IMR-90 (cell line): ENCODE measurements around the gene SLFN12L. TPM values are rescaled to one million over a fixed set of nuclear protein-coding genes. Genes with fewer than 3 reads are reported as not detected.

Experiments
- ATAC-seq: fragments of 200-7000 bp; cut with Tn5 transposase; 2 replicates; pipeline ENCODE4 v1.9.1; 2020; ENCODE audit warnings: low read depth, mild to moderate bottlenecking, moderate library complexity
- BruUV-seq: library from RNA; stranded (reverse); fragments of 400-500 nt; replicated peaks from 2 replicates; lab custom pipeline; 2021; lab: Mats Ljungman, UMichigan
- CTCF ChIA-PET: fragments of 300-600 bp; formaldehyde crosslinking; extraction: SDS; loops from one replicate; lab custom pipeline; 2021; ENCODE audit warnings: antibody characterized with exemption; lab: Yijun Ruan, JAX
- POLR2A ChIA-PET: fragments of 300-600 bp; sonication (Branson Sonifier 250); formaldehyde crosslinking; loops from one replicate; lab custom pipeline; 2022; ENCODE audit warnings: antibody characterized with exemption; ENCODE audit not compliant: unreplicated experiment; lab: Charles Lee
- DNase-seq: peaks from one replicate; pipeline ENCODE4 v3.0.0; 2013
- H2AFZ ChIP-seq: replicated peaks from 2 replicates; pipeline ENCODE3; 2013; ENCODE audit warnings: low read length, mild to moderate bottlenecking; ENCODE audit not compliant: poor library complexity
- H2AK5ac ChIP-seq: 2 replicates; pipeline ENCODE4 v1.6.1; 2013; ENCODE audit warnings: low read depth, low read length, inconsistent platforms
- H2AK9ac ChIP-seq: replicated peaks from 2 replicates; pipeline ENCODE3; 2013; ENCODE audit warnings: mild to moderate bottlenecking, low read depth, low read length, moderate library complexity; ENCODE audit not compliant: poor library complexity
- H2BK120ac ChIP-seq: 2 replicates; pipeline ENCODE4 v1.6.1; 2013; ENCODE audit warnings: low read depth, low read length, inconsistent platforms
- H2BK15ac ChIP-seq: 3 replicates; pipeline ENCODE4 v1.6.1; 2013; ENCODE audit warnings: low read depth, low read length, inconsistent platforms
- H2BK20ac ChIP-seq: 2 replicates; pipeline ENCODE4 v1.6.1; 2013; ENCODE audit warnings: low read depth, mild to moderate bottlenecking, inconsistent platforms, low read length, moderate library complexity
- H2BK5ac ChIP-seq: 2 replicates; pipeline ENCODE4 v1.6.1; 2013; ENCODE audit warnings: mild to moderate bottlenecking, low read depth, low read length, inconsistent platforms; ENCODE audit not compliant: poor library complexity, severe bottlenecking
- H3K14ac ChIP-seq: replicated peaks from 2 replicates; pipeline ENCODE4 v1.6.1; 2013; ENCODE audit warnings: low read depth, low read length, inconsistent platforms
- H3K18ac ChIP-seq: 2 replicates; pipeline ENCODE4 v1.6.1; 2013; ENCODE audit warnings: low read depth, low read length, control low read depth
- H3K23ac ChIP-seq: 2 replicates; pipeline ENCODE4 v1.6.1; 2013; ENCODE audit warnings: low read depth, low read length, inconsistent platforms
- H3K27ac ChIP-seq: 2 replicates; pipeline ENCODE4 v1.5.1; 2013; ENCODE audit warnings: mild to moderate bottlenecking, control low read depth, low read length; ENCODE audit not compliant: insufficient read depth
- H3K27me3 ChIP-seq: 2 replicates; pipeline ENCODE4 v1.6.1; 2013; ENCODE audit warnings: low read length; ENCODE audit not compliant: control insufficient read depth, insufficient read depth
- H3K36me3 ChIP-seq: 2 replicates; pipeline ENCODE4 v1.6.1; 2013; ENCODE audit warnings: low read length, mixed read lengths; ENCODE audit not compliant: control insufficient read depth, insufficient read depth
- H3K4ac ChIP-seq: 2 replicates; pipeline ENCODE4 v1.6.1; 2013; ENCODE audit warnings: low read depth, low read length, inconsistent platforms
- H3K4me1 ChIP-seq: 2 replicates; pipeline ENCODE4 v1.6.1; 2013; ENCODE audit warnings: low read length, mixed read lengths; ENCODE audit not compliant: control insufficient read depth, insufficient read depth
- H3K4me2 ChIP-seq: 2 replicates; pipeline ENCODE4 v1.6.1; 2013; ENCODE audit warnings: low read depth, mild to moderate bottlenecking, control low read depth, low read length, moderate library complexity
- H3K4me3 ChIP-seq: 2 replicates; pipeline ENCODE4 v1.5.1; 2013; ENCODE audit warnings: low read depth, mild to moderate bottlenecking, control low read depth, low read length, moderate library complexity; ENCODE audit not compliant: insufficient read depth
- H3K56ac ChIP-seq: 2 replicates; pipeline ENCODE4 v1.6.1; 2013; ENCODE audit warnings: low read length, inconsistent platforms; ENCODE audit not compliant: insufficient read depth; ENCODE audit errors: extremely low read depth
- H3K79me1 ChIP-seq, 2 experiments: 2 replicates each; pipeline ENCODE4 v1.6.1; 2013; ENCODE audit warnings: low read length in 2 of 2, inconsistent platforms in 1 of 2, low read depth in 1 of 2
- H3K9ac ChIP-seq: 2 replicates; pipeline ENCODE4 v1.6.1; 2013; ENCODE audit warnings: low read depth, low read length, control low read depth
- H3K9me1 ChIP-seq: 2 replicates; pipeline ENCODE4 v1.6.1; 2013; ENCODE audit warnings: low read length, inconsistent platforms; ENCODE audit not compliant: insufficient read depth
- H3K9me3 ChIP-seq: 2 replicates; pipeline ENCODE4 v1.6.1; 2013; ENCODE audit warnings: low read length; ENCODE audit not compliant: control insufficient read depth, insufficient read depth
- H4K20me1 ChIP-seq: 2 replicates; pipeline ENCODE4 v1.6.1; 2013; ENCODE audit warnings: low read length, inconsistent platforms; ENCODE audit not compliant: insufficient read depth
- H4K5ac ChIP-seq: 2 replicates; pipeline ENCODE4 v1.6.1; 2013; ENCODE audit warnings: mild to moderate bottlenecking, low read depth, low read length, control low read depth
- H4K8ac ChIP-seq, 2 experiments: 2 replicates each; pipeline ENCODE4 v1.6.1; 2013; ENCODE audit warnings: low read depth in 2 of 2, low read length in 2 of 2, control low read depth in 1 of 2, inconsistent platforms in 1 of 2
- H4K91ac ChIP-seq: 2 replicates; pipeline ENCODE4 v1.6.1; 2013; ENCODE audit warnings: low read depth, low read length, inconsistent platforms; ENCODE audit not compliant: insufficient read depth
- CEBPB ChIP-seq: IDR thresholded peaks from 2 replicates; pipeline ENCODE4 v1.6.1; 2012; ENCODE audit warnings: low read depth, low read length, improper control_type of control experiment
- POLR2A ChIP-seq: IDR thresholded peaks from 2 replicates; pipeline ENCODE4 v1.6.1; 2012; ENCODE audit warnings: mild to moderate bottlenecking, low read depth, low read length
- USF2 ChIP-seq: fragments of 150-350 bp; IDR thresholded peaks from 2 replicates; pipeline ENCODE4 v1.6.1; 2017; ENCODE audit warnings: mild to moderate bottlenecking, antibody characterized with exemption, low read length, low read depth
- WGBS, 2 experiments: methylation state at CpG; one replicate each; pipeline versions ENCODE4 v1.1.5 to v1.1.7; 2013; ENCODE audit warnings: missing lambda C conversion rate in 2 of 2; ENCODE audit not compliant: insufficient read length in 1 of 2; ENCODE audit errors: extremely low coverage in 2 of 2; 5-methylcytosine and 5-hydroxymethylcytosine counted together
- dilution Hi-C: fragments of 300-500 bp; cut with HindIII; formaldehyde crosslinking; loops from one replicate; pipeline ENCODE4 v1.14.3; 2018; ENCODE audit warnings: low sequenced_read_pairs; ENCODE audit not compliant: unreplicated experiment
- in situ Hi-C: fragments of 300-500 bp; cut with MboI; formaldehyde crosslinking; loops from 3 replicates; pipeline ENCODE4 v1.14.3; 2019; ENCODE audit warnings: low sequenced_read_pairs, inconsistent platforms, mixed read lengths
- intact Hi-C: fragments of 100-400 bp; cut with micrococcal nuclease; formaldehyde crosslinking; loops from 2 replicates; pipeline ENCODE4 v1.10.0; 2022
- polyA plus RNA-seq, 3 experiments: library from polyadenylated mRNA; depleted of rRNA; stranded (reverse); fragments of >200 nt; gene quantifications; 2 replicates each; pipeline ENCODE4 v1.2.3, GENCODE V29; 2012; ENCODE audit warnings: low replicate concordance in 1 of 3
- total RNA-seq: library from RNA; depleted of rRNA; stranded (reverse); fragments of >200 nt; gene quantifications from 2 replicates; pipeline ENCODE4 v1.2.3, GENCODE V29; 2012

SLFN12L gene
- total and polyA plus RNA-seq, 2 of the 4 experiments (the other 2 are of a cell fraction) = 0.18 TPM; not detected in 1

- TF ChIP-seq USF2 = no peak
Observed at GRCh38 chr17:35578197-35578928, 40.9 kb upstream of the SLFN12L start, which contains the start of gene PEX12 (continued).

- H3K36me3 ChIP-seq = peaks cover 4% of the 10 kb centered on the region
- peak overlapping the region; percentile 83 for H3K27ac ChIP-seq
- dilution Hi-C loops = no loop called here
- H2BK15ac ChIP-seq = no peak overlapping the region
- ChIA-PET POLR2A (interaction anchor here (0.9 to 1.3 kb wide), 3 partner anchors 9 to 135 kb away, joined by 3 to 6 read pairs (median 5); partner anchors contain the start of gene AP2B1), CTCF (no interaction called here)
- peak overlapping the region; percentile 94 to 99 for H4K8ac ChIP-seq
- H3K4ac ChIP-seq = peak overlapping the region; percentile 98
- intact Hi-C loops = loop anchor here (1.0 kb wide), 1 partner anchor 10 kb away; no protein-coding TSS in a partner anchor
- H4K5ac ChIP-seq = peak overlapping the region; percentile 96
- TF ChIP-seq POLR2A = no peak
- no peak for TF ChIP-seq USF2
- no peak for TF ChIP-seq CEBPB
- no peaks in the 10 kb centered on the region for H3K27me3 ChIP-seq
- peak overlapping the region; percentile 91 for H4K91ac ChIP-seq
- peak overlapping the region; percentile 50 for H2BK120ac ChIP-seq
- peak overlapping the region; percentile 46; the same call in 1 of the 2 replicates for H3K18ac ChIP-seq
- BruUV-seq = TSS peak; percentile 82
- peaks cover 23 to 28% of the 10 kb centered on the region in 2 experiments; a peak in 3 of 4 replicates for H3K79me1 ChIP-seq
- peak overlapping the region; percentile 96 for H3K14ac ChIP-seq
- peak overlapping the region; percentile 97 for H2AK5ac ChIP-seq
- ATAC-seq (peak; percentile 33), DNase-seq (peak; percentile 18)
- peak overlapping the region; percentile 98 for H2AFZ ChIP-seq
- no peaks in the 10 kb centered on the region for H3K9me3 ChIP-seq
- H2BK5ac ChIP-seq = peak overlapping the region; percentile 64
- in situ Hi-C loops = loop anchor here (25.0 kb wide), 1 partner anchor 591 kb away; the partner anchor contains the start of gene LIG3
- H3K9ac ChIP-seq = peak overlapping the region; percentile 87
- H3K9me1 ChIP-seq = peaks cover 8% of the 10 kb centered on the region; the same call in 1 of the 2 replicates
- H2BK20ac ChIP-seq = peak overlapping the region; percentile 16; the same call in 1 of the 2 replicates
- H3K4me3 ChIP-seq = peak overlapping the region; percentile 79
- no peaks in the 10 kb centered on the region for H4K20me1 ChIP-seq
- peak overlapping the region; percentile 77 for H3K56ac ChIP-seq
- WGBS, 2 experiments = 0% methylated on average over 1 of the region's 8 CpGs; no CpG with 5 or more reads in 1 of the 2 experiments
- H3K4me1 ChIP-seq = peaks cover 2% of the 10 kb centered on the region
- peak overlapping the region; percentile 97 for H3K23ac ChIP-seq
- peak overlapping the region; percentile 99 for H2AK9ac ChIP-seq
- H3K4me2 ChIP-seq = peak overlapping the region; percentile 93
Observed at GRCh38 chr17:35577830-35578196, 40.3 kb upstream of the SLFN12L start.
